GM18505 (cell line): ENCODE data around the gene ABCA1.
A peak's percentile ranks its signal among the peaks of the same experiment; 100 is the strongest.

ENCODE experiments used
- ATAC-seq: cut with Tn5 transposase; IDR thresholded peaks from one replicate; pipeline ENCODE4 v1.9.1; 2021; ENCODE audit not compliant: unreplicated experiment
- POLR2A ChIP-seq: IDR thresholded peaks from 4 replicates; pipeline ENCODE4 v1.6.1; 2011; ENCODE audit warnings: borderline replicate concordance; ENCODE audit not compliant: insufficient read depth, insufficient read length; ENCODE audit errors: extremely low read depth

The ABCA1 gene

GRCh38 chr9:104883169-104883568 is 44.8 kb downstream of the ABCA1 start:
- no peak for TF ChIP-seq POLR2A
- ATAC-seq = no peak

DNA sequence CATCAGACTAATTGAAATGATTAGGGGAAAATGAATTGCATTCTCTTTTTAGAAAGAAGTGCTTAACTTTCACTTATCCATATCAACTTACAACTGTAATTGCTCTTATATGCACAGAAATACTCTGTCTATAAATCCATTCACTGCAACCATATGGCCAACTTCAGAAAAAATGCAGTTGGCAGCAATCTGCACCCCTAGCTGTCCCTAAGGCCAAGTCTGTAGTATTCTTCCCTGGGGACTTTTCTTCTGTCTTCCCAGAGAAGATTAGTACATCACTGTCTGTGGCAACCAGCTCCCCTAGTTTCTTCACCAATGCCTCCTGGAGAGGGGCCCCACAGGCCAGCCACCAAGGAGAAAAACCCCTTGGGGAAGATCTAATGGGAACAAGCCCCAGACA is 45.4 kb downstream of the ABCA1 start:
- no peak for TF ChIP-seq POLR2A
- ATAC-seq = no peak

GRCh38 chr9:104882086-104882485 is 45.9 kb downstream of the ABCA1 start:
- ATAC-seq = no peak
- TF ChIP-seq POLR2A = no peak

GRCh38 chr9:104879555-104880309 is 48.2 kb downstream of the ABCA1 start:
- no peak for TF ChIP-seq POLR2A
- no peak for ATAC-seq

- ATAC-seq = no peak
- no peak for TF ChIP-seq POLR2A
Observed at GRCh38 chr9:104876587-104876986, 51.4 kb downstream of the ABCA1 start.

- TF ChIP-seq POLR2A = no peak
Observed at GRCh38 chr9:104875897-104876296, 52.1 kb downstream of the ABCA1 start.

GRCh38 chr9:104875320-104875719 is 52.6 kb downstream of the ABCA1 start:
- ATAC-seq = no peak
- TF ChIP-seq POLR2A = no peak

More at GRCh38 chr9:104875897-104876296, 52.1 kb downstream of the ABCA1 start:
- ATAC-seq = no peak

DNA sequence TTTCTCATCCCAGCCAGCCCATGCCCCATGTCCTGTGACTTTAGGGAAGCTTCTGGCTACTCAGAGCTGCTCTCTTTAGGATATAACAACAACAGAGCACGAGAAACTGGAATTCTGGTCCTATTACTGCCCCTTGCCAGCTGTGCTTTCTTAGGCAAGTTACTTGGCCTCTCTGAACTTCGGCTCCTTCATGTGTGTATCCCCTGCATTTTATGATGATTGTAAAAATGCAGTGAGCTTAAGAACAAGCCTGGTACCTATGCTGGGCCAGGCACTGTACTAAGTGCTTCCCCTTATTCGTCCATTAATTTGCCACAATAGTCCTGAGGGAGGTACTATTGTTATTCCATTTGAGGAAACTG is 54.5 kb downstream of the ABCA1 start:
- TF ChIP-seq POLR2A = no peak
- ATAC-seq = no peak

GRCh38 chr9:104872656-104873488 is 55.1 kb downstream of the ABCA1 start:
- no peak for ATAC-seq
- TF ChIP-seq POLR2A = no peak

GRCh38 chr9:104871961-104872527 is 55.9 kb downstream of the ABCA1 start:
- TF ChIP-seq POLR2A = no peak
- ATAC-seq = no peak

DNA sequence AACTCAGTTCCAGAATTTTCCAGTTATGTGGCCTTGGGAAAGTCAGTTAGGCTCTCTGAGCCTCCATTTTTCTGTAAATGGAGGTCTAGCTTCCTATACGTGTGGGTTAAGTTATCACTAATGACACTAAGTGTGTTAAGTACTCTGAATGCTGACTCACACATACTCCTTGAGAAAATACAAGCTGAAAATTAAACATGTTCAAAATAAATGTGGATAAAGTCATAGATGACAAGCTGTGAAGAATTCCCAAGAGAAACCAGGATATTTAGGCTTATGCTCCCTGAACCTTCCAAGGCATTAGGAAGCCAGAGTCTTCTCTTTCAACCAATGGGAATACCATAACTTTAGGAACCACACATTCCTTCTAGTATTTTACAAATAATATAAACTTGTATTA is 58.1 kb downstream of the ABCA1 start:
- no peak for ATAC-seq
- TF ChIP-seq POLR2A = no peak

DNA sequence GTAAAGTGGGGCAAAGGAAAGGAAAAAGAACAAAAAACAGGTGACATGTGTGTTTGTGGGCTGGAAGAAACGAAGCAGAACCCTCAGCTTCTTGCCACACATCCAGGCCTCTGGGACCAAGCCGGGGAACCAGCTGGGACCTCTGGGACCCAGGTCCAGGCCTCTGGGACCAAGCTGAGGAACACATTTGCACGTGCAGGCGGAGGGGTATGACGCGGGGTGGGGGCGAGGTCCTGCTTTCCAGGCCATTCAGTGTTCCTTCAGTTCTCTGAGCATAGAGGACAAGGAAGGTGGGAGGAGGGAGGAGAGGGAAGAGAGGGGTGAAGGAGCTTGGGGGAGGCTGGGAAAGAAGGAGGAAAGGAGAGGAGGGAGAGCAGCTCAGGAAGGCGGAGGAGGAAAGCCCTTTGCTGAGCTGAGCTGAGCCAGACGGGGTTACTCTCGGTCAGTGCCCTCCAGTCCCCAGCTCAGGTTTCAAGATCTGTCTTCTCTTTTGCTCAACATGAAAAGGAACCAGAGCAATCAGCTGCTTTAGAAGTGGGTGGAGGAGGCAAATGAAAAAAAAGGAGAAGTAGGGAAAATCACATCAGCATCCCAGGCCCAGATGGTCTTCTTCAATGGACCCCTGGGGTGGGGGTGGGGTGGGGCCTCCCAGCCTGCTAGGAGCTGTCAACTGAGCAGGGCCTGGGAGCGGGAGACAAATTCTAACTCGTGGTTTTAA is 59.1 kb downstream of the ABCA1 start:
- no peak for TF ChIP-seq POLR2A
- peak; percentile 96 for ATAC-seq

DNA sequence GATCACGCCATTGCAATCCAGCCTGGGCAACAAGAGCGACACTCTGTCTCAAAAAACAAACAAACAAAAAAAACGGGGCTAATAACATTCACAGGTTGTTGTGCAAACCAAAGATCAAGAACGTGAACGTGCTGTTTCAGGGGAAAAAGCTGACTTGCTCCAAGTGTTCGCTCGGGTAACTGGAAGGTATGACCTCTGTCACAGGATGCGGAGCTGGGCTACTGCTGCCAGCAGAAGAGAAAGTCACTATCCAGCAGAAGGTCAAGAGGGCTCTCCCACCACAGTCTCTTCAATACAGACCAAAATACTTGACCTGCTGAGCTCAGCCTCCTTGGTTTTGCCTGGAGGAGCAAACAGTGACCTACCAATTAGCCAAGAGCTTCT is 59.7 kb downstream of the ABCA1 start:
- no peak for TF ChIP-seq POLR2A
- no peak for ATAC-seq
